ENCODE measurements around the gene SNX15.

GRCh38 chr11:65066315-65066714 lies 39.1 kb downstream of the SNX15 start:
- TF ChIP-seq TAF1 (IDR thresholded peaks at IDR 0.05; ENCODE audit: low read depth) = no peak
- no peak for TF ChIP-seq MAX (IDR thresholded peaks at IDR 0.05)
- no peak for TF ChIP-seq RAD21 (IDR thresholded peaks at IDR 0.05; ENCODE audit: low read depth)
- no peak for TF ChIP-seq EP300 (IDR thresholded peaks at IDR 0.05; ENCODE audit: borderline replicate concordance)
- no peak for TF ChIP-seq YY1 (IDR thresholded peaks at IDR 0.05; ENCODE audit: low read depth)
- no peak for TF ChIP-seq REST (IDR thresholded peaks at IDR 0.05; ENCODE audit: low read depth)
- no peak for TF ChIP-seq FOXM1 (IDR thresholded peaks at IDR 0.05; ENCODE audit: borderline replicate concordance, low read depth)
- TF ChIP-seq CEBPB (IDR thresholded peaks at IDR 0.05) = no peak
- no peak for TF ChIP-seq NFIC (IDR thresholded peaks at IDR 0.05)
- TF ChIP-seq CREB1 (IDR thresholded peaks at IDR 0.05; ENCODE audit: low read depth) = no peak
